Prostate gland (tissue), 2 donors: ENCODE measurements around the gene ZMYM5.

ENCODE experiments used
- CTCF ChIP-seq, 4 experiments: fragments of 200-600 bp in 2 of 4; fragments of 450-650 bp in 2 of 4; sonication (generic) in 2 of 4; IDR thresholded peaks; 1 replicate in 3 of 4; 2 replicates in 1 of 4; pipeline ENCODE4 v1.5.1; 2016 to 2019; ENCODE audit warnings: antibody characterized with exemption in 4 of 4, mild to moderate bottlenecking in 2 of 4, moderate library complexity in 2 of 4
- POLR2A ChIP-seq: fragments of 450-650 bp; IDR thresholded peaks from one replicate; pipeline ENCODE4 v1.6.1; 2016; ENCODE audit warnings: antibody characterized with exemption, mild to moderate bottlenecking
- POLR2AphosphoS5 ChIP-seq: sonication (generic); formaldehyde crosslinking; IDR thresholded peaks from one replicate; pipeline ENCODE4 v1.6.1; 2017; ENCODE audit warnings: antibody characterized with exemption

- TF ChIP-seq POLR2A (no peak), POLR2AphosphoS5 (no peak), CTCF (IDR thresholded peaks at IDR 0.05) (no peak)
These were observed 57.7 kb downstream of the ZMYM5 start for GRCh38 chr13:19805765-19806164.
